HG03097 (cell line): ENCODE results near the gene POLR1E.

Experiments used
- ATAC-seq: cut with Tn5 transposase; IDR thresholded peaks from one replicate; pipeline ENCODE4 v1.9.1; 2021; ENCODE audit not compliant: unreplicated experiment, low FRiP score

Gene POLR1E

GRCh38 chr9:37531699-37532098 lies 46.0 kb downstream of the POLR1E start:
- ATAC-seq = no peak

DNA sequence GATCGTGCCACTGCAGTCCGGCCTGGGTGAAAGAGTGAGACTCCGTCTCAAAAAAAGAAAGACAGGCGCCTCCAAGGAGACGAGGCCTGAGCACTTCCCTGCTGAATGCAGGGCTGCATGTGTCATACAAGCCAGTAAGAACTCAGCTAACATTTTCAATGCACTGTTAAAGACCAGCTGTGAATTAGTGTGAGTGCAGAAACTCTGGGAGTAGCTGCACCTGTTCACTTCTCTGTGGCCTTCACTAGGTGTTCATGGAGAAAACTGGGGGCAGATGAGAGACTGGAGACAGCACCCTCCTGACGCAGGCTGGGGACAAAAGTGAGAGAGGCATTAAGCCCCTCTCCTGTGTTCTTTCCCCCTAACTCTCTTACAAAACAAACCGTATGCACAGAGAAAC lies 48.7 kb downstream of the POLR1E start:
- ATAC-seq = no peak

GRCh38 chr9:37534901-37535300 lies 49.2 kb downstream of the POLR1E start:
- no peak for ATAC-seq

- ATAC-seq = no peak
Observed at GRCh38 chr9:37538099-37538498, 52.4 kb downstream of the POLR1E start.

DNA sequence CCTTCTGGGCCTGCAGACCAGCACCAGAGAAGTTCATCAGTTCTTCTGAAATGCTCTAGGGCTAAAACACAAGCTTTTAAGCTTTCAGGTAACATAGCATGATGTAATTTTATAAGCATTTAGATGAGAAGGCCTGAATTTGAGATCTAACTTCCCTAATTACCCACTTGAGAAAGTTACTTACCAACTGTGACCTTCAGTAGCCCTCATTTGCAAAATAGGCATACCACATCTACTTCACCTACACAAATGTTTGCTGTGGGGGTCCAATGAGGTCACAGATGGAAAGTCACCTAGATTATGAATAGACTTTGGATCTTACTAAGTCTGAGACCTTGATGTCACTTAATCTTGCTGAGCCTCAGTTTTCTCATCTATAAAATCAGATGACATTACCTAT lies 53.9 kb downstream of the POLR1E start:
- ATAC-seq = no peak

DNA sequence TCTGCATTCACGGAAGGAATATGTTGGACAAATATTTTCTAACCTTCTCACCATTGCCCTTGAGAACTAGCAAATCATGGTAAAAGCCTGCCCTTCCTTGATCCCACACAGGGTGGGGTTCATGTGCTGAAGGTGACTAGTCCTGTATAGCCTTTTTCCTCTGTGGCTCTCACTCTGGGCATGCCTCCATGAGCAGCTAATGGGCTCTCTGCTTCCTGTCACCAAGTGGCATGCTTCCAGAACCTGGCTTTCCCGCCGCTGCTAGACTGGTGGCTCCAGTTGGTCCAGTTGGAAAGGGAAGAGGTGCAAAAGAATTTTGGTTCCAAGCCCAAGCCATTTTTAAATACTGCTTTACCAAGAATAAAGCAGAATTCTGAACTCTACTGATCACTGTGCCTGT lies 54.9 kb downstream of the POLR1E start:
- no peak for ATAC-seq

- ATAC-seq = no peak
Observed at GRCh38 chr9:37541465-37541864, 55.7 kb downstream of the POLR1E start.

GRCh38 chr9:37542488-37542887 lies 56.7 kb downstream of the POLR1E start:
- no peak for ATAC-seq

GRCh38 chr9:37542895-37543294 lies 57.1 kb downstream of the POLR1E start:
- ATAC-seq = no peak

DNA sequence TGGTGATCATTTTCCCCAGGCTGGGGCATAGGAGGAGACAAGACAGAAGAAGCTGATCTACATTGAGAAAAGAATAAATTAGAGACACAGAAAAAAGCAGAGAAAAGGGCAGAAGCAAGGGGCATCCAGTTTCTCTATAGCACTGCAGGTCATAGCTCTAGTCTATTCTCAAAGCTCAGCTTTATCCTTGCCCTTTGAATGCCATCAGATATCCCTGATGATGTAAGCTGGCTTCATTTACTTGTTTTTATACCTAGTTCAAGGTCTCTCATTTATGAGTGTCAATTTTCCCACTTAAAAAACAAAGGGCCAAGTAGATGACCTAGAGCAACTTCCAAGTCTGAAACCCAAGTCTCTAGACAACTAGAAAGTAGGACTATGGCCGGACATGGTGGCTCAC lies 57.7 kb downstream of the POLR1E start:
- ATAC-seq = no peak

DNA sequence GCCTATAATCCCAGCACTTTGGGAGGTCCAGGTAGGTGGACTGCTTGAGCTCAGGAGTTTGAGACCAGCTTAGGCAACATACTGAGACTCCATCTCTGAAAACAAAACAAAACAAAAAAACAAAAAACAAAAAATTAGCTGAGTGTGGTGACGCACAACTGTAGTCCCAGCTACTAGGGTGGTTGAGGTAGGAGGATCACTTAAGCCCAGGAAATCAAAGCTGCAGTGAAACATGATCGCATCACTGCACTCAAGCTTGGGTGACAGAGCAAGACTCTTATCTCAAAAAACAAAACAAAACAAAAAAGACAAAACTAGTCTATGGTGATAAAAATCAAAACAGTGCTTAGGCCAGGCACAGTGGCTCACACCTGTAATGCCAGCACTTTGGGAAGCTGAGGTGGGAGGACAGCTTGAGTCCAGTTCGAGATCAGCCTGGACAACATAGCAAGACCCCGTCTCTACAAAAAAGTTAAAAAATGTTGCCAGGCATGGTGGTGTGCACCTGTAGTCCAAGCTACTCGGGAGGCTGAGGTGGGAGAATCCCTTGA lies 61.7 kb downstream of the POLR1E start:
- ATAC-seq = no peak

- ATAC-seq = no peak
Observed at GRCh38 chr9:37549527-37549926, 63.8 kb downstream of the POLR1E start.

DNA sequence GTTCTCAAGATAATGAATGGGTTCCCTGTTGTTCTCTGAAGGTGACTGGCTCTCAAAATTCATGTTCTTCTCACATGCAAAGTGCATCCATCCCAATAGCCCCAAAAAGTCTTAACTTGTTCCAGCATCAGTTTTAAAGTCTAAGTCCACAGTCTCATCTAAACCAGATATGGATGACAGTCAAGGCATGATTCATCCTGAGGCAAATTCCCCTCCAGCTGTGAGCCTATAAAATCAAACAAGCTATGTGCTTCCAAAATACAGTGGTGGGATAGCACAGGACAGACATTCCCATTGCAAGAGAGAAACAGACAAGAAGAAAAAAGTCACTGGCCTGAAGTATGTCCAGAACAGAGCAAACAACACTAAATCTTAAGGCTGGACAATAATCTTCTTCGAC lies 65.0 kb downstream of the POLR1E start:
- no peak for ATAC-seq

DNA sequence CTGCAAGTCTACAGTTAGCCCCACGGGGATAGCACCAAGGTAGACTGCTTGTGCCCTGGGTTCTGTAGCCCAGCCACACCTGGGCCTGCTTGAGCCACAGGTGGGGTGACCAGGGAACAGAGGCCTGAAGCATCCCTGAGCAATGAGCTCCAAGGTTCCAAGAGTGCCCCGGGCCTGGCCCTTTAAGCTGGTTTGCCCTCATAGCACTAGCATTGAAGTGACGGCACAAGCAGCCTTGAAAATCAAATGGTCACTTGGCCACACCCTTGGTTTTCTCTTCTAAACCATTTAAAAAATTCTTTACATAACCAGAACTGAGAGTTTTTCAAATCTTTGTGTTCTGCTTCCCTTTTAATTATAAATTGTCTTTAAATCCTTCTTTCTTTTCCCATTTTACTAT lies 65.7 kb downstream of the POLR1E start:
- no peak for ATAC-seq

DNA sequence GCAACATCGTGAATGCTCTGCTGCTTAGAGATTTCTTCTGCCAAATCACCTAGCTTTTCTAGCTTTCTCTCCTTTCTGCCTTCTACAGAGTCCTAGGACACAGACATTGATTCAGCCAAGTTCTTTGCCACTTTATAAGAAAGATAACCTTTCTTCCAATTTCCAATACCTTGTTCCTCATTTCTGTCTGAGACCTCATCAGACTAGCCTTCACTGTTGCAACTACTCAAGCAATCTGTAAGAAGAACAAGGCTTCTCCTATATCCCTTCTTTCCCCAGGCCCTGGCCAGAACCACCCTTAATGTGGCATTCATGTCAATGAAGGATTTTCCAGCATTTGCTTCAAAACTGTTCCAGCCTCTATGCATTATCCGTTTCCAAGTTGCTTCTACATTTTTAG lies 66.1 kb downstream of the POLR1E start:
- ATAC-seq = no peak
